ENCODE results near the gene GPR42.

GPR42 gene

DNA sequence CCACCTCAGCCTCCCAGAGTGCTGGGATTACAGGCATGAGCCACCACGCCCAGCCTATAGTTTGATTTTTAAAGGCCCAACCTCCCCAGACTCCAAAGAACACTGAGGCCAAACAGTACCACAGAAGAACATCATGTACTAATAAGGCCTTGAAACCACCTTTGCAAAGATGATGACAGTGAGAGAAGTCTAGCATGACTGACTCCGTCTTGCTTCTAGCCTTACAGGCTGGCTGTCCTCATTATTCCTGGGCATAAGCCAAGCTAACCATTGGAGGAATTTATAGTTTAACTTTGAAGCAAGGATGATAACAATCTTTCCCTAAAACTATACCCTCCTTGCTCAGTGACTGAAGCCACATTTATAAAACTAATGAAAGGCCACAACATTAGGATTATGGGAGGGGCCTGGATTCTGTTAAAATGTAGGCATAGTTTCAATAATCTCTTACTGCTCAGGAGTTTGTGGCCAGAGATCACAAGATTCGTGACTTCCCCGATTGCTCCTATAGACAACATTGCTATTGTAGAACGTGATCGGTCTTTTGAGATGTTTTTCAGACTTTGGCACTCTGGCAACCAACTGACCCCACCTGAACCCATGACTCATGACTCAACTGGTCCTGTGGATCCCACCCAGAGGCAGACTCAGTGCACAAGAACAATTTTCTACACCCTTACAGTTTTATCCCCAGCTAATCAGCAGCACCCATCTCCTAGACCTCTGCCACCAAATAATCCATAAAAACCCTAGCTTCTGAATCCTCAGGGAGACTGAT is 17.6 kb downstream of the GPR42 start:
- TF ChIP-seq TCF12 (IDR thresholded peaks at IDR 0.05; ENCODE audit: low read depth): no peak
- no peak for TF ChIP-seq ZBTB7A (IDR thresholded peaks at IDR 0.05; ENCODE audit: low read depth)
- TF ChIP-seq, protein P1, sequence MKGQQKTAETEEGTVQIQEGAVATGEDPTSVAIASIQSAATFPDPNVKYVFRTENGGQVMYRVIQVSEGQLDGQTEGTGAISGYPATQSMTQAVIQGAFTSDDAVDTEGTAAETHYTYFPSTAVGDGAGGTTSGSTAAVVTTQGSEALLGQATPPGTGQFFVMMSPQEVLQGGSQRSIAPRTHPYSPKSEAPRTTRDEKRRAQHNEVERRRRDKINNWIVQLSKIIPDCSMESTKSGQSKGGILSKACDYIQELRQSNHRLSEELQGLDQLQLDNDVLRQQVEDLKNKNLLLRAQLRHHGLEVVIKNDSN (IDR thresholded peaks at IDR 0.05): no peak
- TF ChIP-seq, protein P2, sequence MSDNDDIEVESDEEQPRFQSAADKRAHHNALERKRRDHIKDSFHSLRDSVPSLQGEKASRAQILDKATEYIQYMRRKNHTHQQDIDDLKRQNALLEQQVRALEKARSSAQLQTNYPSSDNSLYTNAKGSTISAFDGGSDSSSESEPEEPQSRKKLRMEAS (IDR thresholded peaks at IDR 0.05): no peak
- no peak for TF ChIP-seq NFIC (IDR thresholded peaks at IDR 0.05)

DNA sequence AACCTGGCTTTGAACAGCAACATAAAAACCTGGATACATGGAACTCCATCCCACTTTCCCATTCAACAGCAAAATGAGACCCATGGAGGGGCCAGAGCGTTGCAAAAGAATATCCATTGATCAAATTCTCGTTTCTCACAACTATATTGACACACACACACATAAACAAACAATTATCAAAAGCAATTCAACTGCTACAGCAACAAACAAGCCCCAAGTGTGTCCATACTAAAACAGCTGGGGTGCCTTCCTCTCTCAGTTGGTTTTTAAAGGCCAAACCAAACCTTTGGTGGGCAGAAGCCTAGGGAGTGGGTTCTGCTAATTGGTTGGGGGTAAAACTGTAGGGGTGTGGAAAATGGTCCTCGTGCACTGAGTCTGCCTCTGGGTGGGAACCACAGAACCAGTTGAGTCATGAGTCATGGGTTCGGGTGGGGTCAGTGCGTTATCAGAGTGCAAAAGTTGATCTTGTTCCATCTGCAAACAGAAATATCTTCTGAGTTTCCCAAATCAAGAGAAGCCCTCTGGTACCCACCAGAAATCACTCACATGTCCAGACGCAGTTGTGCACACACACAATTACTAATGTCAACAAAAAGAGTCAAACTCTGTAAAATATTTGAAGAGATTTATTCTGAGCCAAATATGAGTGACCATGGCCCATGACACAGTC is 18.5 kb downstream of the GPR42 start:
- TF ChIP-seq, protein P3, sequence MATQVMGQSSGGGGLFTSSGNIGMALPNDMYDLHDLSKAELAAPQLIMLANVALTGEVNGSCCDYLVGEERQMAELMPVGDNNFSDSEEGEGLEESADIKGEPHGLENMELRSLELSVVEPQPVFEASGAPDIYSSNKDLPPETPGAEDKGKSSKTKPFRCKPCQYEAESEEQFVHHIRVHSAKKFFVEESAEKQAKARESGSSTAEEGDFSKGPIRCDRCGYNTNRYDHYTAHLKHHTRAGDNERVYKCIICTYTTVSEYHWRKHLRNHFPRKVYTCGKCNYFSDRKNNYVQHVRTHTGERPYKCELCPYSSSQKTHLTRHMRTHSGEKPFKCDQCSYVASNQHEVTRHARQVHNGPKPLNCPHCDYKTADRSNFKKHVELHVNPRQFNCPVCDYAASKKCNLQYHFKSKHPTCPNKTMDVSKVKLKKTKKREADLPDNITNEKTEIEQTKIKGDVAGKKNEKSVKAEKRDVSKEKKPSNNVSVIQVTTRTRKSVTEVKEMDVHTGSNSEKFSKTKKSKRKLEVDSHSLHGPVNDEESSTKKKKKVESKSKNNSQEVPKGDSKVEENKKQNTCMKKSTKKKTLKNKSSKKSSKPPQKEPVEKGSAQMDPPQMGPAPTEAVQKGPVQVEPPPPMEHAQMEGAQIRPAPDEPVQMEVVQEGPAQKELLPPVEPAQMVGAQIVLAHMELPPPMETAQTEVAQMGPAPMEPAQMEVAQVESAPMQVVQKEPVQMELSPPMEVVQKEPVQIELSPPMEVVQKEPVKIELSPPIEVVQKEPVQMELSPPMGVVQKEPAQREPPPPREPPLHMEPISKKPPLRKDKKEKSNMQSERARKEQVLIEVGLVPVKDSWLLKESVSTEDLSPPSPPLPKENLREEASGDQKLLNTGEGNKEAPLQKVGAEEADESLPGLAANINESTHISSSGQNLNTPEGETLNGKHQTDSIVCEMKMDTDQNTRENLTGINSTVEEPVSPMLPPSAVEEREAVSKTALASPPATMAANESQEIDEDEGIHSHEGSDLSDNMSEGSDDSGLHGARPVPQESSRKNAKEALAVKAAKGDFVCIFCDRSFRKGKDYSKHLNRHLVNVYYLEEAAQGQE (IDR thresholded peaks at IDR 0.05; ENCODE audit: low read depth): no peak

DNA sequence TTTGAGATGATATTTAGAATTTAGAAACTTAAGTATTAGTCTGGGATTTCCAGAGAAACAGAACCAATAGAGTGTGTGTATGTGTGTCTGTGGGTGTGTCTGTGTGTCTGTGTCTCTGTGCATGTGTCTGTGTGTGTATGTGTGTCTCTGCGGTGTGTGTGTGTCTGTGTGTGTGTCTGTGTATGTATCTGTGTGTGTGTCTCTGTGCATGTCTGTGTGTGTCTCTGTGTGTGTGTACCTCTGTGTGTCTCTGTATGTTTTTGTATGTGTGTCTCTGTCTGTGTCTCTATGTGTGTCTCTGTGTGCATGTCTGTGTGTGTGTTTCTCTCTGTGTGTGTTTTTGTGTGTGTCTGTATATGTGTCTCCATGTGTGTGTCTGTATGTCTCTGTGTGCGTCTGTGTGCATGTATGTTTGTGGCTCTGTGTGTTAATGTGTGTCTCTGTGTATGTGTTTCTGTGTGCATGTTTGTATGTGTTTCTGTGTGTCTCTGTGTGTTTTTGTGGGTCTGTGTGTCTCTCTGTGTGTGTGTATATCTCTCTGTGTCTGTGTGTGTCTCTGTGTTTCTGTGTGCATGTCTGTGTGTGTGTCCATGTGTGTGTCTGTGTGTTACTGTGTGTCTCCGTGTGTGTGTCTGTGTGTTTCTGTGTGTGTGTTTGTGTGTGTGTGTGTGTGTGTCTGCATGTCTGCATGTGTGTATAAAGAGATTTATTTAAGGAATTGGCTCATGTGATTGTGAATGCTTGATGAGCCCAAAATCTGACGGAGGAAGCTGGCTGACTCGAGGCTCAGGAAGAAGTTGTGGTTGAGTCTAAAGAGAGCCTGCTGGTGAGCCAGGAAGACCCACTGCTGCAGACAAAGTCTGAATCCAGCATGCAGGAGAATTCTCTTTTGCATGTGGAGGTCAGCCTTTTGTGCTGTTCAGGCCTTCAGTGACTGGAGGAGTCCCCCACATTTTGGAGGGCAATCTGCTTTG is 22.2 kb downstream of the GPR42 start:
- TF ChIP-seq RAD21 (IDR thresholded peaks at IDR 0.05; ENCODE audit: low read depth) (no peak), ZBTB7A (IDR thresholded peaks at IDR 0.05; ENCODE audit: low read depth) (no peak), TCF12 (IDR thresholded peaks at IDR 0.05; ENCODE audit: low read depth) (no peak)

DNA sequence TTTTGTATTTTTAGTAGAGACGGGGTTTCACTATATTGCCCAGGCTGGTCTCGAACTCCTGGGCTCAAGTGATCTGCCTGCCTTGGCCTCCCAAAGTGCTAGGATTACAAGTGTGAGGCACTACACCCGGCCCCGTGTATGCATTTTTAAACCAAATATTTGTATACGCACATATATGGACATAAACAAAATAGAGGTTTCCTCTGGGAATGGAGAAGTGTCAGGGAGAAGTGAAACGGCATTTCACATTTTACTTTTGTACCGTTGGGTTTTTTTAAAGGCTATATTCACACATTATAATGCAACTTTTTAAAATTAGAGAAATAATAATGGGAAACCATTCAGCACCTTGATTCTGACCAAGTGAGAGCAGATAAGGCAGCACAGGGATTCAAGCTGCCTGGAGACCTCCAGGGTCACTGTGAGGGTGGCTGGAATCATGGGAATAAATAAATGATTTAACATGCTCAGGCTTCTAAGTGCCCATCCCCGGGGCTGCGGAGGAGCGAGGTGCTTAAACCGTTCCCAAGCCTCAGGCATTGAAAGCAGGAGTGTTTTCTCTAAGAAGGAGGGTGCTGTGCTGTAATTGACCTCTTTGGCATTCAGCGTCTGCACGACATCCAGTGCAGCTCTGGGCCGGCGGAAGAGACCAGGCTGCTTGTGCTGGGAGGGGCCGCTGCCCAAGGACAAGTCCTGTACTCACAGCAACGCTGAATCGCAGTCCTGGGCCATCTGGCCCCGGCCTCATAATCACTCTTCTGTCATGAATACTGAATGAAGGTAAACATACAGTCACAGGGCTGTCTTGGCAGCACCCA is 24.7 kb downstream of the GPR42 start:
- TF ChIP-seq EGR1 (IDR thresholded peaks at IDR 0.05) (no peak), EP300 (IDR thresholded peaks at IDR 0.05; ENCODE audit: borderline replicate concordance) (no peak), CREB1 (IDR thresholded peaks at IDR 0.05; ENCODE audit: low read depth) (no peak), ZBTB7A (IDR thresholded peaks at IDR 0.05; ENCODE audit: low read depth) (no peak), CEBPB (IDR thresholded peaks at IDR 0.05) (no peak), TCF12 (IDR thresholded peaks at IDR 0.05; ENCODE audit: low read depth) (no peak), TAF1 (IDR thresholded peaks at IDR 0.05; ENCODE audit: low read depth) (no peak), RAD21 (IDR thresholded peaks at IDR 0.05; ENCODE audit: low read depth) (no peak), YY1 (IDR thresholded peaks at IDR 0.05; ENCODE audit: low read depth) (no peak), TEAD4 (IDR thresholded peaks at IDR 0.05) (no peak), NFIC (IDR thresholded peaks at IDR 0.05) (no peak)
- TF ChIP-seq, protein P2 (IDR thresholded peaks at IDR 0.05): no peak
- TF ChIP-seq, protein P1 (IDR thresholded peaks at IDR 0.05): no peak
- TF ChIP-seq, protein P3 (IDR thresholded peaks at IDR 0.05; ENCODE audit: low read depth): no peak

DNA sequence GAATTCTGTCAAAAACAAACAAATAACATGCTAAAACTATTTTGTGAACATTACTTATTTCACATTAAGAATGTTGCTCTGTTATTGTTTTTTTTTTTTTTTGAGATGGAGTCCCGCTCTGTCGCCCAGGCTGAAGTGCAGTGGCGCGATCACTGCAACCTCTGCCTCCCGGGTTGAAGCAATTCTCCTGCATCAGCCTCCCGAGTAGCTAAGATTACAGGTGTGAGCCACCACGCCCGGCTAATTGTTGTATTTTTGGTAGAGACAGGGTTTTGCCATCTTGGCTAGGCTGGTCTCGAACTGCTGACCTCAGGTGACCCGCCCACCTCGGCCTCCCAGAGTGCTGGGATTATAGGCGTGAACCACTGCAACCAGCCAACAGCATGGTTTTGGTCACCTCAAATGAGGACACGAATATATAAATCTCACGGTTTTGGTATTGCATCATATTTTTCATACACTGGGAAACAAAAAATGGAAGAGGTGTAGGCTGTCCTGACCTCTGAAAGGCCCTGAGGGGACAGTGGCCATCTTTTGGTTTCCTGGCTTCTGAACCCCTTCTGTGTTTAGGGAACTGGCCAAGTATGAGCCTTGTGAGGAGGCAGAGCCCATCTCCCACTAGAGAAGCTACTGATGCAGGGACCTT is 25.5 kb downstream of the GPR42 start:
- TF ChIP-seq TEAD4 (IDR thresholded peaks at IDR 0.05) (no peak), EP300 (IDR thresholded peaks at IDR 0.05; ENCODE audit: borderline replicate concordance) (no peak), EGR1 (IDR thresholded peaks at IDR 0.05) (no peak), CREB1 (IDR thresholded peaks at IDR 0.05; ENCODE audit: low read depth) (no peak)

All from Ishikawa (cell line).